WTC11 (cell line): ENCODE measurements around the gene ZNF443. TPM values are rescaled to one million over a fixed set of nuclear protein-coding genes. Genes with fewer than 3 reads are reported as not detected.

Experiments
- ATAC-seq: fragments of 200-7000 bp; cut with Tn5 transposase; 2 replicates; pipeline ENCODE4 v1.10.0; 2021; ENCODE audit warnings: mild to moderate bottlenecking, moderate library complexity
- CTCF ChIA-PET: fragments of 300-600 bp; sonication (Branson Sonifier 250); formaldehyde crosslinking; loops from one replicate; lab custom pipeline; 2021; ENCODE audit warnings: antibody characterized with exemption; lab: Charles Lee
- POLR2A ChIA-PET: fragments of 350-600 bp; sonication (Branson Sonifier 250); formaldehyde crosslinking; loops from one replicate; lab custom pipeline; 2021; ENCODE audit warnings: antibody characterized with exemption; lab: Charles Lee
- DNase-seq: peaks from one replicate; pipeline ENCODE4 v3.0.0; 2021; ENCODE audit warnings: low spot score
- H3K27ac Mint-ChIP-seq: 2 replicates; pipeline ENCODE4 v1.8.0; 2021; ENCODE audit warnings: mixed read lengths
- H3K27me3 Mint-ChIP-seq: 2 replicates; pipeline ENCODE4 v1.8.0; 2021; ENCODE audit warnings: low read depth, mild to moderate bottlenecking, moderate library complexity, mixed read lengths
- H3K36me3 Mint-ChIP-seq: 2 replicates; pipeline ENCODE4 v1.8.0; 2021; ENCODE audit warnings: mixed read lengths
- H3K4me1 Mint-ChIP-seq: 2 replicates; pipeline ENCODE4 v1.8.0; 2022; ENCODE audit warnings: mixed read lengths
- H3K4me3 Mint-ChIP-seq: 2 replicates; pipeline ENCODE4 v1.8.0; 2021; ENCODE audit warnings: mild to moderate bottlenecking, moderate library complexity, mixed read lengths
- H3K9me3 Mint-ChIP-seq: 2 replicates; pipeline ENCODE4 v1.8.0; 2021; ENCODE audit warnings: mixed read lengths
- AR ChIP-seq: fragments of 250-450 bp; sonication (Bioruptor Pico); IDR thresholded peaks from 2 replicates; pipeline ENCODE4 v1.9.0; 2021; ENCODE audit warnings: mild to moderate bottlenecking
- ATF6 ChIP-seq: sonication (generic); formaldehyde crosslinking; IDR thresholded peaks from 2 replicates; pipeline ENCODE4 v1.8.1; 2023; ENCODE audit warnings: mild to moderate bottlenecking, missing genetic modification reagents
- CREM ChIP-seq: sonication (generic); formaldehyde crosslinking; IDR thresholded peaks from 2 replicates; pipeline ENCODE4 v1.8.1; 2022; ENCODE audit warnings: mild to moderate bottlenecking, missing genetic modification reagents, moderate library complexity
- ESRRA ChIP-seq: sonication (generic); formaldehyde crosslinking; IDR thresholded peaks from 2 replicates; pipeline ENCODE4 v1.8.1; 2022; ENCODE audit warnings: mild to moderate bottlenecking, missing genetic modification reagents, borderline replicate concordance
- FOXK1 ChIP-seq: sonication (generic); formaldehyde crosslinking; IDR thresholded peaks from 2 replicates; pipeline ENCODE4 v1.8.0; 2022; ENCODE audit warnings: mild to moderate bottlenecking, moderate library complexity, missing genetic modification reagents
- HMGA2 ChIP-seq: fragments of 250-450 bp; sonication (Bioruptor Pico); IDR thresholded peaks from 2 replicates; pipeline ENCODE4 v1.4.0; 2021; ENCODE audit warnings: mild to moderate bottlenecking, moderate library complexity
- MLX ChIP-seq: sonication (generic); formaldehyde crosslinking; IDR thresholded peaks from 2 replicates; pipeline ENCODE4 v1.8.1; 2023; ENCODE audit warnings: mild to moderate bottlenecking, missing genetic modification reagents, moderate library complexity
- NFATC4 ChIP-seq: fragments of 250-450 bp; sonication (Bioruptor Pico); IDR thresholded peaks from 2 replicates; pipeline ENCODE4 v1.9.0; 2021; ENCODE audit warnings: mild to moderate bottlenecking
- NR2C2 ChIP-seq: sonication (generic); formaldehyde crosslinking; IDR thresholded peaks from 2 replicates; pipeline ENCODE4 v1.8.0; 2022; ENCODE audit warnings: mild to moderate bottlenecking, missing genetic modification reagents
- ZNF138 ChIP-seq: sonication (generic); formaldehyde crosslinking; conservative IDR thresholded peaks from 2 replicates; pipeline ENCODE4 v1.8.1; 2022; ENCODE audit warnings: mild to moderate bottlenecking, moderate library complexity, missing genetic modification reagents
- ZNF219 ChIP-seq: sonication (generic); formaldehyde crosslinking; IDR thresholded peaks from 2 replicates; pipeline ENCODE4 v1.8.0; 2023; ENCODE audit warnings: missing genetic modification reagents, mild to moderate bottlenecking, borderline replicate concordance
- ZNF232 ChIP-seq: sonication (generic); formaldehyde crosslinking; IDR thresholded peaks from 2 replicates; pipeline ENCODE4 v1.8.0; 2022; ENCODE audit warnings: mild to moderate bottlenecking, missing genetic modification reagents
- ZNF396 ChIP-seq: fragments of 250-450 bp; sonication (Bioruptor Pico); IDR thresholded peaks from 2 replicates; pipeline ENCODE4 v1.8.0; 2021; ENCODE audit warnings: mild to moderate bottlenecking, moderate library complexity, borderline replicate concordance
- total RNA-seq: library from RNA; stranded (reverse); gene quantifications from 3 replicates; pipeline ENCODE4 v1.2.3, GENCODE V29; 2021
- TF ChIP-seq, protein P1 (sequence below): fragments of 250-450 bp; sonication (Bioruptor Pico); conservative IDR thresholded peaks from 2 replicates; pipeline ENCODE4 v1.9.0; 2021; ENCODE audit warnings: mild to moderate bottlenecking
- TF ChIP-seq, protein P2 (sequence below): sonication (generic); formaldehyde crosslinking; IDR thresholded peaks from 2 replicates; pipeline ENCODE4 v1.8.0; 2023; ENCODE audit warnings: missing genetic modification reagents
- TF ChIP-seq, protein P3 (sequence below): fragments of 250-450 bp; sonication (Bioruptor Pico); IDR thresholded peaks from 2 replicates; pipeline ENCODE4 v2.1.2; 2022; ENCODE audit warnings: mild to moderate bottlenecking, moderate library complexity
- TF ChIP-seq, protein P4 (sequence below): fragments of 200-600 bp; IDR thresholded peaks from 2 replicates; pipeline ENCODE4 v1.8.0; 2022; ENCODE audit warnings: antibody characterized with exemption

ZNF443 gene
- total RNA-seq, 1 experiment from 2014 or later = 8.0 TPM

DNA sequence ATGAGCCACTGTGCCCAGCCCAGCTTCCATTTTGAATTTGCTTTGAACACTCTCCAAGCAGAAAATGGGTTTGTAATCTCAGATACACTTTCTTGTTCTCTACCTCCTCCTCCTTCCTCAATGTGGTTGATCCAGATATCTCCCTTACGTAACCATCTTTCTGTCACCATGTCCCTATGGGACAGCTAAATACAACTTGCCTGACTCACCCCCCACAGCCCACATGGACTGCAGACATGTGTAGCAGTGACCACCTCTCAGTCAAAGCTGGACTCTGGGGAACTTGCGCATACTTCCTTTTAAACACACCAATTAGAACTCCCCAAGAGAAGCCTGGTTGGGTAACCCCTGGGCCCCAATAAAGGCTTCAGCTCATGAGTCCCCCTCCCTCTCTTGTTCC is 28.9 kb downstream of the ZNF443 start (continued):
- TF ChIP-seq AR (CRISPR knock-in tag) (no peak), CREM (CRISPR knock-in tag) (no peak), ZNF232 (CRISPR knock-in tag) (no peak), ATF6 (CRISPR knock-in tag) (no peak), ESRRA (no peak), ZNF219 (CRISPR knock-in tag) (no peak)
- TF ChIP-seq, protein P1, sequence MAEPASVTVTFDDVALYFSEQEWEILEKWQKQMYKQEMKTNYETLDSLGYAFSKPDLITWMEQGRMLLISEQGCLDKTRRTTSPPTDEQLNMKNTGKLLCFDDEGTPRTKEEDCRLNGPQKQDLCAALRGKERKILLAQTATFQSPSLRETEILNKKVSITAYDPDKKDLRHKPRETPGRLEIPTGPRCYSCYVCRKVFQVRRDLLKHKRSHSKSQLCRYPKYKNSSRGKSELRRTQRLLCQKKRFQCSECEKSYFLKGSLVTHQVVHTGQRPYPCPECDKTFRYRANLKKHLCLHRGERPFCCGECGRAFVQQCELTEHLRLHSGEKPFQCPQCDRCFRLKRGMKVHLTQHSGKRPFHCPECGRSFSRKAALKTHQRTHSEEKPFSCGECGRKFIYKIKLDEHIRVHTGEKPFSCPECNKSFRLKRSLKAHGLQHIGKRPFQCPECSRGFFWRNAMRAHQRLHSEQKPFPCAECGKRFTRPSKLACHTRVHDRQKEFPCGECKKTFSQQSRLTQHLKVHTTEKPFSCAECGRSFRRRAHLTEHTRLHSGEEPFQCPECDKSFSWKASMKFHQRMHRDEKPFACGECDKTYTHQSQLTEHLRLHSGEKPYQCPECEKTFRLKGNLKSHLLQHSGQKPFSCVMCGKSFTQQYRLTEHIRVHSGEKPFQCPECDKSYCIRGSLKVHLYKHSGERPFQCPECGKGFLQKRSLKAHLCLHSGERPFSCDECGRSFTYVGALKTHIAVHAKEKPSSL (CRISPR knock-in tag) = no peak

- peaks cover 8% of the 10 kb centered on the region; the same call in 1 of the 2 replicates for H3K4me1 Mint-ChIP-seq
- ATAC-seq (peak; percentile 85), DNase-seq (peak; percentile 94)
- ChIA-PET POLR2A (interaction anchor here (0.5 to 1.7 kb wide), 9 partner anchors 14 to 867 kb away, joined by 3 to 7 read pairs (median 5); partner anchors contain the start of genes ZNF44, ZNF442, ZNF443 and ZNF563), CTCF (interaction anchor here (0.5 to 1.3 kb wide), 5 partner anchors 37 to 780 kb away, joined by 3 to 6 read pairs (median 4); partner anchors contain the start of gene ZNF44)
- H3K9me3 Mint-ChIP-seq = peaks cover 27% of the 10 kb centered on the region
- peak within 1 kb of the TSS; percentile 86 for H3K4me3 Mint-ChIP-seq
- H3K27ac Mint-ChIP-seq = 0 out of 2 replicates have a peak within 1 kb of the TSS, but pooled peaks have one; percentile 41
- H3K36me3 Mint-ChIP-seq = no peaks in the 10 kb centered on the region
- H3K27me3 Mint-ChIP-seq = no peaks in the 10 kb centered on the region; the same call in 1 of the 2 replicates
- TF ChIP-seq, protein P2, sequence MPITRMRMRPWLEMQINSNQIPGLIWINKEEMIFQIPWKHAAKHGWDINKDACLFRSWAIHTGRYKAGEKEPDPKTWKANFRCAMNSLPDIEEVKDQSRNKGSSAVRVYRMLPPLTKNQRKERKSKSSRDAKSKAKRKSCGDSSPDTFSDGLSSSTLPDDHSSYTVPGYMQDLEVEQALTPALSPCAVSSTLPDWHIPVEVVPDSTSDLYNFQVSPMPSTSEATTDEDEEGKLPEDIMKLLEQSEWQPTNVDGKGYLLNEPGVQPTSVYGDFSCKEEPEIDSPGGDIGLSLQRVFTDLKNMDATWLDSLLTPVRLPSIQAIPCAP (CRISPR knock-in tag) = no peak
- TF ChIP-seq HMGA2 (CRISPR knock-in tag) = no peak
- no peak for TF ChIP-seq ATF6 (CRISPR knock-in tag)
- no peak for TF ChIP-seq NFATC4 (CRISPR knock-in tag)
- no peak for TF ChIP-seq ZNF396 (CRISPR knock-in tag)
- TF ChIP-seq NR2C2 (CRISPR knock-in tag) = no peak
- TF ChIP-seq MLX = no peak
- TF ChIP-seq FOXK1 = no peak
- TF ChIP-seq, protein P3, sequence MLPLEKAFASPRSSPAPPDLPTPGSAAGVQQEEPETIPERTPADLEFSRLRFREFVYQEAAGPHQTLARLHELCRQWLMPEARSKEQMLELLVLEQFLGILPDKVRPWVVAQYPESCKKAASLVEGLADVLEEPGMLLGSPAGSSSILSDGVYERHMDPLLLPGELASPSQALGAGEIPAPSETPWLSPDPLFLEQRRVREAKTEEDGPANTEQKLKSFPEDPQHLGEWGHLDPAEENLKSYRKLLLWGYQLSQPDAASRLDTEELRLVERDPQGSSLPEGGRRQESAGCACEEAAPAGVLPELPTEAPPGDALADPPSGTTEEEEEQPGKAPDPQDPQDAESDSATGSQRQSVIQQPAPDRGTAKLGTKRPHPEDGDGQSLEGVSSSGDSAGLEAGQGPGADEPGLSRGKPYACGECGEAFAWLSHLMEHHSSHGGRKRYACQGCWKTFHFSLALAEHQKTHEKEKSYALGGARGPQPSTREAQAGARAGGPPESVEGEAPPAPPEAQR = no peak
- TF ChIP-seq, protein P4, sequence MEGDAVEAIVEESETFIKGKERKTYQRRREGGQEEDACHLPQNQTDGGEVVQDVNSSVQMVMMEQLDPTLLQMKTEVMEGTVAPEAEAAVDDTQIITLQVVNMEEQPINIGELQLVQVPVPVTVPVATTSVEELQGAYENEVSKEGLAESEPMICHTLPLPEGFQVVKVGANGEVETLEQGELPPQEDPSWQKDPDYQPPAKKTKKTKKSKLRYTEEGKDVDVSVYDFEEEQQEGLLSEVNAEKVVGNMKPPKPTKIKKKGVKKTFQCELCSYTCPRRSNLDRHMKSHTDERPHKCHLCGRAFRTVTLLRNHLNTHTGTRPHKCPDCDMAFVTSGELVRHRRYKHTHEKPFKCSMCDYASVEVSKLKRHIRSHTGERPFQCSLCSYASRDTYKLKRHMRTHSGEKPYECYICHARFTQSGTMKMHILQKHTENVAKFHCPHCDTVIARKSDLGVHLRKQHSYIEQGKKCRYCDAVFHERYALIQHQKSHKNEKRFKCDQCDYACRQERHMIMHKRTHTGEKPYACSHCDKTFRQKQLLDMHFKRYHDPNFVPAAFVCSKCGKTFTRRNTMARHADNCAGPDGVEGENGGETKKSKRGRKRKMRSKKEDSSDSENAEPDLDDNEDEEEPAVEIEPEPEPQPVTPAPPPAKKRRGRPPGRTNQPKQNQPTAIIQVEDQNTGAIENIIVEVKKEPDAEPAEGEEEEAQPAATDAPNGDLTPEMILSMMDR = no peak
- no peak for TF ChIP-seq ZNF138 (CRISPR knock-in tag)
Observed at GRCh38 chr19:12400633-12401502, 40.0 kb downstream of the ZNF443 start, which contains the start of gene ZNF799. Gene ZNF799, minus strand, starts transcription at chr19:12401271. Its CDS starts 201 bp downstream, at chr19:12401070.
